OCI-LY7 (cell line): ENCODE data around the gene GPRC5C. TPM values are rescaled to one million over a fixed set of nuclear protein-coding genes. Genes with fewer than 3 reads are reported as not detected.
"Not testable (repeated sequence)": the region's sequence is repeated elsewhere in the genome, so short reads cannot be mapped to it uniquely, and the experiment has no call there.

Source experiments
- BruUV-seq: library from RNA; stranded (reverse); fragments of 400-500 nt; replicated peaks from 2 replicates; lab custom pipeline; 2021; lab: Mats Ljungman, UMichigan
- CTCF ChIA-PET: fragments of 300-600 bp; sonication (Branson Sonifier 250); formaldehyde crosslinking; loops from one replicate; lab custom pipeline; 2022; ENCODE audit warnings: antibody characterized with exemption; ENCODE audit not compliant: unreplicated experiment; lab: Charles Lee
- POLR2A ChIA-PET: fragments of 300-600 bp; sonication (Branson Sonifier 250); formaldehyde crosslinking; loops from one replicate; lab custom pipeline; 2022; ENCODE audit warnings: antibody characterized with exemption; lab: Charles Lee
- DNase-seq: peaks from one replicate; pipeline ENCODE4 v3.0.0-alpha.2; 2015; ENCODE audit warnings: low spot score
- H2AFZ ChIP-seq: fragments of 200-600 bp; sonication (generic), shearing (Covaris generic); 2 replicates; pipeline ENCODE4 v1.6.1; 2014; ENCODE audit warnings: mild to moderate bottlenecking, antibody characterized with exemption, low read length, moderate library complexity
- H3K27ac ChIP-seq: fragments of 200-600 bp; sonication (generic); 2 replicates; pipeline ENCODE4 v1.5.1; 2014; ENCODE audit warnings: mixed run types, low read depth, mild to moderate bottlenecking, moderate library complexity, low read length, inconsistent platforms; ENCODE audit not compliant: poor library complexity, severe bottlenecking
- H3K36me3 ChIP-seq: fragments of 200-600 bp; sonication (generic); 2 replicates; pipeline ENCODE4 v1.6.1; 2014; ENCODE audit warnings: mild to moderate bottlenecking, antibody characterized with exemption, low read length, moderate library complexity, mixed read lengths; ENCODE audit not compliant: insufficient read depth
- H3K4me1 ChIP-seq: fragments of 200-600 bp; sonication (generic); 2 replicates; pipeline ENCODE4 v1.5.1; 2014; ENCODE audit warnings: mild to moderate bottlenecking, low read length; ENCODE audit not compliant: insufficient read depth, poor library complexity, severe bottlenecking
- H3K4me2 ChIP-seq: fragments of 200-600 bp; sonication (generic); 2 replicates; pipeline ENCODE4 v1.6.1; 2014; ENCODE audit warnings: mild to moderate bottlenecking, low read length
- H3K4me3 ChIP-seq: fragments of 200-600 bp; sonication (generic); 2 replicates; pipeline ENCODE4 v1.5.1; 2014; ENCODE audit warnings: mild to moderate bottlenecking, low read depth, low read length; ENCODE audit not compliant: poor library complexity, severe bottlenecking
- H3K79me2 ChIP-seq: fragments of 200-600 bp; sonication (generic); 2 replicates; pipeline ENCODE4 v1.6.1; 2016; ENCODE audit warnings: low read depth, mild to moderate bottlenecking, low read length, moderate library complexity, mixed read lengths; ENCODE audit not compliant: insufficient read depth
- H3K9me2 ChIP-seq: fragments of 200-600 bp; sonication (generic); 2 replicates; pipeline ENCODE4 v1.6.1; 2016; ENCODE audit warnings: mild to moderate bottlenecking, low read length, mixed read lengths; ENCODE audit not compliant: insufficient read depth
- H3K9me3 ChIP-seq: fragments of 200-600 bp; sonication (generic); 2 replicates; pipeline ENCODE4 v1.6.1; 2014; ENCODE audit warnings: mild to moderate bottlenecking, mixed run types, low read length, mixed read lengths
- H4K20me1 ChIP-seq: fragments of 200-600 bp; sonication (generic); 2 replicates; pipeline ENCODE4 v1.6.1; 2014; ENCODE audit warnings: mild to moderate bottlenecking, antibody characterized with exemption, low read length, moderate library complexity, mixed read lengths; ENCODE audit not compliant: insufficient read depth
- EZH2phosphoT487 ChIP-seq: fragments of 200-600 bp; sonication (generic); IDR thresholded peaks from 2 replicates; pipeline ENCODE4 v1.6.1; 2018; ENCODE audit warnings: low read depth, borderline replicate concordance, mild to moderate bottlenecking, mixed run types, antibody characterized with exemption, low read length, moderate library complexity, mixed read lengths
- intact Hi-C: fragments of 100-400 bp; cut with micrococcal nuclease; formaldehyde crosslinking; loops from one replicate; pipeline ENCODE4 v1.10.0; 2022; ENCODE audit not compliant: unreplicated experiment
- total RNA-seq, 2 experiments: library from RNA; depleted of rRNA in 1 of 2; stranded (reverse); fragments of >200 nt in 1 of 2; shearing (Covaris generic) in 1 of 2; gene quantifications; 2 replicates each; pipeline ENCODE4 v1.2.3, GENCODE V29; 2014 to 2022
- TF ChIP-seq, protein P1 (sequence below): fragments of 200-600 bp; sonication (generic); conservative IDR thresholded peaks from 2 replicates; pipeline ENCODE4 v1.5.1; 2014; ENCODE audit warnings: mild to moderate bottlenecking, antibody characterized with exemption, low read length, moderate library complexity, mixed read lengths

The GPRC5C gene
- total RNA-seq, 2 experiments from 2014 or later = 1.1 to 19.5 TPM

GRCh38 chr17:74484066-74484465 lies 52.2 kb downstream of the GPRC5C start:
- Histone ChIP-seq H3K9me2 (no peaks in the 10 kb centered on the region), H3K4me3 (no peak overlapping the region), H4K20me1 (no peaks in the 10 kb centered on the region), H3K9me3 (no peaks in the 10 kb centered on the region), H3K36me3 (no peaks in the 10 kb centered on the region), H3K4me2 (no peak overlapping the region), H2AFZ (no peak overlapping the region), H3K79me2 (no peaks in the 10 kb centered on the region), H3K27ac (no peak overlapping the region), H3K4me1 (peaks cover 6% of the 10 kb centered on the region)
- POLR2A ChIA-PET = interaction anchor here (0.6 to 1.7 kb wide), 2 partner anchors 15 to 561 kb away, joined by 4 to 5 read pairs; no protein-coding TSS in a partner anchor
- no peak for DNase-seq
- BruUV-seq = no TSS peak
- CTCF ChIA-PET = no interaction called here
- TF ChIP-seq, protein P1, sequence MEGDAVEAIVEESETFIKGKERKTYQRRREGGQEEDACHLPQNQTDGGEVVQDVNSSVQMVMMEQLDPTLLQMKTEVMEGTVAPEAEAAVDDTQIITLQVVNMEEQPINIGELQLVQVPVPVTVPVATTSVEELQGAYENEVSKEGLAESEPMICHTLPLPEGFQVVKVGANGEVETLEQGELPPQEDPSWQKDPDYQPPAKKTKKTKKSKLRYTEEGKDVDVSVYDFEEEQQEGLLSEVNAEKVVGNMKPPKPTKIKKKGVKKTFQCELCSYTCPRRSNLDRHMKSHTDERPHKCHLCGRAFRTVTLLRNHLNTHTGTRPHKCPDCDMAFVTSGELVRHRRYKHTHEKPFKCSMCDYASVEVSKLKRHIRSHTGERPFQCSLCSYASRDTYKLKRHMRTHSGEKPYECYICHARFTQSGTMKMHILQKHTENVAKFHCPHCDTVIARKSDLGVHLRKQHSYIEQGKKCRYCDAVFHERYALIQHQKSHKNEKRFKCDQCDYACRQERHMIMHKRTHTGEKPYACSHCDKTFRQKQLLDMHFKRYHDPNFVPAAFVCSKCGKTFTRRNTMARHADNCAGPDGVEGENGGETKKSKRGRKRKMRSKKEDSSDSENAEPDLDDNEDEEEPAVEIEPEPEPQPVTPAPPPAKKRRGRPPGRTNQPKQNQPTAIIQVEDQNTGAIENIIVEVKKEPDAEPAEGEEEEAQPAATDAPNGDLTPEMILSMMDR = no peak
- TF ChIP-seq EZH2phosphoT487 = no peak
- intact Hi-C loops = no loop called here

DNA sequence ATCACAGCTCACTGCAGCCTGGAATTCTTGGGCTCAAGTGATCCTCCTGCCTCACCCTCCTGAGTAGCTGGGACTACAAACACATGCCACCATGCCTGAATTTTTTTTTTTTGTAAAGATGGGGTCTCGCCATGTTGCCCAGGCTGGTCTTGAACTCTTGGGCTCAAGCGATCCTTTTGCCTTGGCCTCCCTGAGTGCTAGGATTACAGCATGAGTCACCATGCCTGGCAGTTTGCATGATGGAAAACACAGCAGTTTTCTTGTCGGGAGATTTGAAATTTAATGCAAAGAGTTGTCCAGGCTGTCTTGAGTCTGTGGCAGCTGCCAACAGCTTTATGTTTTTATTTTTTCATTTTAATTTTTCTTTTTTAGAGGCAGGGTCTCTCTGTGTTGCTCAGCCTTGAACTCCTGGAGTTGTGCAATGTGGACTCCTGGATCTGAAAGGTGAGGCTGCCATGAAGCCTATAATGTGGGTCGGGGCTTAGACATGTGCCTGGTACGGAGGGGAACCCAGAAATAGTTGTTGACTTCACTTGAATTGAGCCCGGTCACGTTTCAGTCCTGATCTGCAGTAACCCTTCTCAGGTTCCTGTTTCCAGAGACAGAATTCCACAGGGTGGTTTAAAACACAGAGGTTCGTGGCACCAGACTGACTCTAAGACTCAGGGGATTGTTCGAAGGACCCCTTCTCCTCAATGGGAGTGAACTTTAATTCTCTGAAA lies 53.3 kb downstream of the GPRC5C start:
- Histone ChIP-seq H3K4me3 (no peak overlapping the region), H3K9me2 (no peaks in the 10 kb centered on the region), H2AFZ (no peak overlapping the region), H3K79me2 (no peaks in the 10 kb centered on the region), H3K9me3 (no peaks in the 10 kb centered on the region), H3K4me2 (no peak overlapping the region), H4K20me1 (no peaks in the 10 kb centered on the region), H3K4me1 (no peaks in the 10 kb centered on the region), H3K27ac (no peak overlapping the region), H3K36me3 (no peaks in the 10 kb centered on the region)
- no peak for TF ChIP-seq EZH2phosphoT487
- TF ChIP-seq, protein P1 = no peak
- intact Hi-C loops = no loop called here
- no peak for DNase-seq
- CTCF ChIA-PET = no interaction called here
- POLR2A ChIA-PET = interaction anchor here (1.7 kb wide), 1 partner anchor 16 kb away, joined by 4 read pairs; no protein-coding TSS in a partner anchor
- no TSS peak for BruUV-seq

DNA sequence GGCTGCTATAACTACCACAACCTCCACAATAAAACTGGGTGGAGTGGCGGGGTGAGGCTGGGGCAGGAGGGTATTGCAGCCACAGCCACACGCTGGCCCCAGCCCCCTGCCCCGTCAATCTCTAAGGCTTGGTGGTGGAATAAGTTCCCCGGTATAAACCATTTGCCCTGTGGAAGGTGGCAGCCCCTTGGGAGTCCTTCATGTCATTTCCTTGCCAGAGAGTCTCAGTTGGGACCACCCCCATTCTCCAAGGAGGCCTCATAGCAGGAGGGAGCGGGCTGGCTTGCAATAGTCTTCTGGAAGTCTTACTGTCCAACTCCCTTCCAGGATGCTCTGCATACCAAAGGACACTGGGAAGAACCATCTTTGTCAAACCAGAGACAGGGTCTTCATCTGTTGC lies 54.0 kb downstream of the GPRC5C start:
- intact Hi-C loops = no loop called here
- Histone ChIP-seq H3K4me1 (no peaks in the 10 kb centered on the region), H3K9me2 (no peaks in the 10 kb centered on the region), H3K27ac (no peak overlapping the region), H4K20me1 (no peaks in the 10 kb centered on the region), H3K4me3 (no peak overlapping the region), H2AFZ (no peak overlapping the region), H3K9me3 (no peaks in the 10 kb centered on the region), H3K36me3 (no peaks in the 10 kb centered on the region), H3K4me2 (no peak overlapping the region), H3K79me2 (no peaks in the 10 kb centered on the region)
- DNase-seq = no peak
- CTCF ChIA-PET = no interaction called here
- POLR2A ChIA-PET = no interaction called here
- TF ChIP-seq, protein P1 = no peak
- TF ChIP-seq EZH2phosphoT487 = no peak
- BruUV-seq = no TSS peak

GRCh38 chr17:74488276-74488675 lies 56.4 kb downstream of the GPRC5C start:
- H2AFZ ChIP-seq, H3K9me2 ChIP-seq, H3K79me2 ChIP-seq, H3K9me3 ChIP-seq, CTCF ChIA-PET, H3K4me2 ChIP-seq, H3K36me3 ChIP-seq, BruUV-seq, intact Hi-C loops, H4K20me1 ChIP-seq, DNase-seq, H3K27ac ChIP-seq, H3K4me1 ChIP-seq, H3K4me3 ChIP-seq: not testable (repeated sequence)
- POLR2A ChIA-PET = interaction anchor here (0.6 to 0.7 kb wide), 2 partner anchors 34 to 209 kb away, joined by 3 read pairs; no protein-coding TSS in a partner anchor
